Measurements from ENCODE around the gene LAMC3. TPM values are rescaled to one million over a fixed set of nuclear protein-coding genes. Genes with fewer than 3 reads are reported as not detected.
A peak's percentile ranks its signal among the peaks of the same experiment; 100 is the strongest.
"Not testable (repeated sequence)": the region's sequence is repeated elsewhere in the genome, so short reads cannot be mapped to it uniquely, and the experiment has no call there.

The LAMC3 gene
- total and polyA plus RNA-seq, 5 donors from 2014 or later = 0.37 to 1.2 (median 0.66) TPM

DNA sequence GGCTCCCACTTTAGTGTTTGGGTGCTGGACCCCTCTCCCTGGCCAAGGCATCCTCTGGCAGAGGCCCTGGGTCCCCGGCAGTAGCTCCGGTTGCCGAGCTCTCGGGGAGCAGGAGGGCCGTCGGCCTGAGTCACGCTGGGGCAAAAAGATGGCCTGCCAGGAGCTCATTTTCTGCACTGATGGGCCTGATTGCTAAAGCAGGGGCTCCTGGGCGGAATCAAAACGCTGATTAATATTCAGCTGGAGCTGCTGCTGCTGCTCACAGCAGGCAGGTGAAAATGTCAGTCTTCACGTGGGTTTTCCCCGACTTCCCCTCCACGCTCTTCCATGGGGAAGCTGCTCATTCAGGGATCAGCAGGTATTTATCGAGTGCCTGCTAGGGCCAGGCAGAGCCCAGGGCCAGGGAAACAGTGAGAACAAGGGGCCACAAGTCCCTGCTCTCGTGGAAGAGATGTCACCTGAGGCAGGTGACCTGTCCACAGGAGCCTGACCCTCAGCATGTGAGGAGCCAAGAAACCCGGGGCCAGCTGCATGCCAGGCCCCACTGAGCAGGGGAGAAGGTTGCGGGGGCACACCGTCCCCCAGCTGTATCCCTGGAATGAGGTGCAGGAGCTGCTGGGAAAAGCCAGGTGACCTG lies 22.1 kb downstream of the LAMC3 start:
- H3K4me3 Mint-ChIP-seq = no peak overlapping the region
- no peak overlapping the region for H3K27ac Mint-ChIP-seq
- H3K27ac ChIP-seq (ENCODE audit: insufficient read depth, low read length, poor library complexity, severe bottlenecking) = no peak overlapping the region
- no peak for ATAC-seq (ENCODE audit: low read depth in 2 of 2)
- H3K4me3 ChIP-seq (ENCODE audit: low read depth, low read length) = no peak overlapping the region
- DNase-seq = no peak
- H3K4me1 Mint-ChIP-seq = no peaks in the 10 kb centered on the region
- no peaks in the 10 kb centered on the region for H3K9me3 ChIP-seq (ENCODE audit: control insufficient read depth in 2 of 2, low read length in 2 of 2)
- no peaks in the 10 kb centered on the region for H3K27me3 Mint-ChIP-seq
- H3K36me3 Mint-ChIP-seq = no peaks in the 10 kb centered on the region
- no peaks in the 10 kb centered on the region for H3K27me3 ChIP-seq (ENCODE audit: control insufficient read depth, insufficient read depth, low read length)
- H3K9me3 Mint-ChIP-seq = no peaks in the 10 kb centered on the region
- H3K4me1 ChIP-seq (ENCODE audit: control insufficient read depth, insufficient read depth, low read length, poor library complexity, severe bottlenecking) = no peaks in the 10 kb centered on the region
- no peaks in the 10 kb centered on the region for H3K36me3 ChIP-seq (ENCODE audit: control insufficient read depth, insufficient read depth, low read length)

DNA sequence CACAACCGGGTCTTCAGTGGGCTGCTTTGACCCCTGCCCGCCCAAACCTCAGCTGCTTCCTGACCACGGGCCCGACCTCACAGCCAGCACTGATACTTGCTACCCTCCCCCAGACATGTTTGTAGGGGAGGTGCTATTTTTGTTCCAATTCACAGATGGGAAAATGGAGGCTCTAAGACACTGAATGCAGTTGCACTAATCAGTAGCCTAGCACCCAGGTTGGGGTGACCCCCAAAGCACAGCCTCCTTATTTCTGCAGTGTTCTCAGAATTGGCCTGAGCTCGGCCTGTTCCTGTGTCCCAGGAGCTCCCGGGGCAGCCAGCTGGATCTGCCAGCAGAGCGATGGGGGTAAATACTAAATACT lies 22.6 kb downstream of the LAMC3 start:
- Histone ChIP-seq H3K4me1 (ENCODE audit: control insufficient read depth, insufficient read depth, low read length, poor library complexity, severe bottlenecking) (no peaks in the 10 kb centered on the region), H3K27me3 (ENCODE audit: control insufficient read depth, insufficient read depth, low read length) (no peaks in the 10 kb centered on the region), H3K36me3 (ENCODE audit: control insufficient read depth, insufficient read depth, low read length) (no peaks in the 10 kb centered on the region), H3K4me3 (ENCODE audit: low read depth, low read length) (no peak overlapping the region), H3K27ac (ENCODE audit: insufficient read depth, low read length, poor library complexity, severe bottlenecking) (no peak overlapping the region), H3K9me3 (ENCODE audit: control insufficient read depth in 2 of 2, low read length in 2 of 2) (no peaks in the 10 kb centered on the region)
- H3K9me3 Mint-ChIP-seq = no peaks in the 10 kb centered on the region
- no peaks in the 10 kb centered on the region for H3K4me1 Mint-ChIP-seq
- no peak overlapping the region for H3K27ac Mint-ChIP-seq
- H3K27me3 Mint-ChIP-seq = no peaks in the 10 kb centered on the region
- no peaks in the 10 kb centered on the region for H3K36me3 Mint-ChIP-seq
- no peak overlapping the region for H3K4me3 Mint-ChIP-seq
- no peak for DNase-seq
- no peak for ATAC-seq (ENCODE audit: low read depth in 2 of 2)

DNA sequence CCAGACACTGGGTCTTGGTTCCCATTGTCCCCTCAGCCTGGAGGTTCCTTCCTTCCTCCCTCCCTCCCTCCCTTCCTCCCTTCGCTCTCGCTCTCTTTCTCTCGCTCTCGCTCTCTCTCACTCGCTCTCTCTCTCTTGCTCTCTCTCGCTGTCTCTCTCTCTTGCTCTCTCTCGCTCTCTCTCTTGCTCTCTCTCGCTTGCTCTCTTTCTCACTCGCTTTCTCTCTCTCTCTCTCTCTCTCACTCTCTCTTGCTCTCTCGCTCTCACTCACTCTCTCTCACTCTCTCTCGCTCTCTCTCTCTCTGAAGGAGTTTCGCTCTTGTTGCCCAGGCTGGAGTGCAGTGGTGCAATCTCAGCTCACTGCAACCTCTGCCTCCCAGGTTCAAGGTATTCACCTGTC lies 23.4 kb downstream of the LAMC3 start:
- no peaks in the 10 kb centered on the region for H3K4me1 ChIP-seq (ENCODE audit: control insufficient read depth, insufficient read depth, low read length, poor library complexity, severe bottlenecking)
- Mint-ChIP-seq H3K36me3 (no peaks in the 10 kb centered on the region), H3K9me3 (no peaks in the 10 kb centered on the region), H3K4me3 (no peak overlapping the region), H3K27me3 (no peaks in the 10 kb centered on the region), H3K4me1 (no peaks in the 10 kb centered on the region), H3K27ac (peak overlapping the region in 1 of 3 donors; percentile 84)
- no peak for DNase-seq
- no peaks in the 10 kb centered on the region for H3K27me3 ChIP-seq (ENCODE audit: control insufficient read depth, insufficient read depth, low read length)
- H3K9me3 ChIP-seq (ENCODE audit: control insufficient read depth in 2 of 2, low read length in 2 of 2) = no peaks in the 10 kb centered on the region
- no peak overlapping the region for H3K4me3 ChIP-seq (ENCODE audit: low read depth, low read length)
- H3K36me3 ChIP-seq (ENCODE audit: control insufficient read depth, insufficient read depth, low read length) = no peaks in the 10 kb centered on the region
- ATAC-seq (ENCODE audit: low read depth in 2 of 2) = no peak
- H3K27ac ChIP-seq (ENCODE audit: insufficient read depth, low read length, poor library complexity, severe bottlenecking) = no peak overlapping the region

DNA sequence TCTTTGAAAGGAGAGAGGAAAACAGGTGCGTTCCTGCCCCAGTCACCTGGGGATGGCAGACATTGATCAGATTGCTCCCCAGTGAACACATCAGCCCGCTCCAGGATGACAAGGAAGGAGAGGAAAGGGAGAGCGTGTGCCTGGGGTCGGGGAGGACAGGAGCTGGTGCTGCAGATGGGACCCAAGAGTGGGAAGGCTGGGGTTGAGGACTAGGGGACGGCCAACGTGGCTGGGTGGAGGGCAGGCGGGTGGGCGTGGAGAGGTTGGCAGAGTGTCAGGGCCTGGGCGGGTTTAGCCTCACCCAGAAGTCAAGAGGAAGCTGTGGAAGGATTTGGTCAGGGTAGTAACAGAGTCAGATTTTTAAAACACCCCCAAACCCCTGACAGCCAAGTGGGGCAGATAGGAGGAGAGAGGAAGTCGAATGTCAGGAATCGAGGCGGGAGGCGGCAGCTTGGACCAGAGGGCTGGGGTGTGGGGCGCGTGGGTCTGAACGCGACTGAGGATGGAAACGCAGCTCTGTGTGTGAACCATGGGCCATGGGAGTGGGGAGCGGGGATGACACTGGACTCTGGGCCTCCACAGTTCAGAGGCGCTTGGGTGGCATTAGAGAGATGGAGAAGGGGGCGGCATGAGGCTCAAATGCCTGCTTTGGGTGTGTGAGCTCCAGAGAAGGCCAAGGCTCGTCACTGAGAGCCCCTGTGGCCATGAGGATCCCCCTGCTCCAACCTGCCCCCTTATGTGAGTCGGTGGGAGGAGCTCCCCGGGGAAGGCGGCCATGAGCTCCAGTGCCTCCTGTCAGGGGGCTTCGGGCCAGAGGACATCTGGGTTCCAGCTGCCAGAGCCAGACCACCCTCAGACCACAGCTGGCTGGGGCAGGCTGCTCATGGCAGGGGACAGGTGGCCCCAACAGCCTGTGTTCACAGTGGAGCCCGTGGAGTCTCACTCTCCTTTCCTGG lies 24.6 kb downstream of the LAMC3 start:
- ATAC-seq (ENCODE audit: low read depth in 2 of 2) = no peak
- no peaks in the 10 kb centered on the region for H3K27me3 ChIP-seq (ENCODE audit: control insufficient read depth, insufficient read depth, low read length)

DNA sequence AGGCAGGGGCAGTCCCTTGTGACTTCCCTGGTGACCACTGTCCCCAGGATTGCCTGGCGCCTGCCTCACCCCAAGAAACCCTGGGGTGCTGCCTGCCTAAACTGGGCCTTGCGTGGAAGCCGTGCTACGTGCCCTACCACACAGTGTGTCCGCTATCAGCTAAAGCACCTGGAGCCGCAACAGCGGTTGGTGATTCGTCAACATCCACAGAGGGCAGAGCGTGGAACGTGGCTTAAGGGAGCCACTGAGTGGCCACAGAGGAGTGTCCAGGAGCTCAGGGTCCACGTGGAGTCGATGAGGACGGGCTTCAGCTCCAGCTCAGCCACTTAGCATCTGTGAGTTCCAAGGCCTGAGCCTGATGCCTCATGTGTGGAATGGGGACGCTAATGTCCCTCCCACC lies 25.3 kb downstream of the LAMC3 start:
- no peaks in the 10 kb centered on the region for H3K4me1 Mint-ChIP-seq
- H3K27ac ChIP-seq (ENCODE audit: insufficient read depth, low read length, poor library complexity, severe bottlenecking) = no peak overlapping the region
- no peak overlapping the region for H3K4me3 Mint-ChIP-seq
- H3K9me3 Mint-ChIP-seq = no peaks in the 10 kb centered on the region
- no peak overlapping the region for H3K4me3 ChIP-seq (ENCODE audit: low read depth, low read length)
- H3K9me3 ChIP-seq (ENCODE audit: control insufficient read depth in 2 of 2, low read length in 2 of 2) = no peaks in the 10 kb centered on the region
- no peak overlapping the region for H3K27ac Mint-ChIP-seq
- no peaks in the 10 kb centered on the region for H3K27me3 Mint-ChIP-seq
- no peaks in the 10 kb centered on the region for H3K36me3 ChIP-seq (ENCODE audit: control insufficient read depth, insufficient read depth, low read length)
- no peak for ATAC-seq (ENCODE audit: low read depth in 2 of 2)
- H3K36me3 Mint-ChIP-seq = no peaks in the 10 kb centered on the region
- DNase-seq = no peak
- no peaks in the 10 kb centered on the region for H3K4me1 ChIP-seq (ENCODE audit: control insufficient read depth, insufficient read depth, low read length, poor library complexity, severe bottlenecking)
- no peaks in the 10 kb centered on the region for H3K27me3 ChIP-seq (ENCODE audit: control insufficient read depth, insufficient read depth, low read length)

More for the DNA sequence above, 24.6 kb downstream of the LAMC3 start:
- no peak overlapping the region for H3K4me3 ChIP-seq (ENCODE audit: low read depth, low read length)
- Mint-ChIP-seq H3K4me1 (no peaks in the 10 kb centered on the region), H3K9me3 (no peaks in the 10 kb centered on the region), H3K36me3 (no peaks in the 10 kb centered on the region), H3K27ac (no peak overlapping the region), H3K27me3 (no peaks in the 10 kb centered on the region), H3K4me3 (no peak overlapping the region)
- no peaks in the 10 kb centered on the region for H3K9me3 ChIP-seq (ENCODE audit: control insufficient read depth in 2 of 2, low read length in 2 of 2)
- H3K36me3 ChIP-seq (ENCODE audit: control insufficient read depth, insufficient read depth, low read length) = no peaks in the 10 kb centered on the region
- no peak for DNase-seq
- no peak overlapping the region for H3K27ac ChIP-seq (ENCODE audit: insufficient read depth, low read length, poor library complexity, severe bottlenecking)
- no peaks in the 10 kb centered on the region for H3K4me1 ChIP-seq (ENCODE audit: control insufficient read depth, insufficient read depth, low read length, poor library complexity, severe bottlenecking)

DNA sequence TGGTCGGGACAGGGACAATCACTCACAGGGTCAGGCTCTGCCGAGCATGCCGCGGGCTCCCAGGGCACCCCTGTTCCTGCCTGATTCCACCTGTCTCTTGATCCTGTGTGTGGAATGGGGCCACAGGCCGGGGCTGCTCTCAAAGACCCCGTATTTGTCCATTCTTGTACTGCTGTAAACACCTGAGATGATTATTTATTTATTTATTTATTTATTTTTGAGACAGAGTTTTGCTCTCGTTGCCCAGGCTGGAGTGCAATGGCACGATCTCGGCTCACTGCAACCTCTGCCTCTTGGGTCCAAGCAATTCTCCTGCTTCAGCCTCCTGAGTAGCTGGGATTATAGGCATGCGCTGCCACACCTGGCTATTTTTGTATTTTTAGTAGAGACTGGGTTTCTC lies 25.8 kb downstream of the LAMC3 start:
- not testable (repeated sequence) for H3K27me3 Mint-ChIP-seq; H3K4me1 Mint-ChIP-seq; H3K27ac ChIP-seq (ENCODE audit: insufficient read depth, low read length, poor library complexity, severe bottlenecking); H3K36me3 Mint-ChIP-seq; H3K4me3 ChIP-seq (ENCODE audit: low read depth, low read length); H3K27ac Mint-ChIP-seq; H3K9me3 Mint-ChIP-seq; ATAC-seq (ENCODE audit: low read depth in 2 of 2); DNase-seq; H3K27me3 ChIP-seq (ENCODE audit: control insufficient read depth, insufficient read depth, low read length); H3K36me3 ChIP-seq (ENCODE audit: control insufficient read depth, insufficient read depth, low read length); H3K4me1 ChIP-seq (ENCODE audit: control insufficient read depth, insufficient read depth, low read length, poor library complexity, severe bottlenecking); H3K4me3 Mint-ChIP-seq; H3K9me3 ChIP-seq (ENCODE audit: control insufficient read depth in 2 of 2, low read length in 2 of 2)

DNA sequence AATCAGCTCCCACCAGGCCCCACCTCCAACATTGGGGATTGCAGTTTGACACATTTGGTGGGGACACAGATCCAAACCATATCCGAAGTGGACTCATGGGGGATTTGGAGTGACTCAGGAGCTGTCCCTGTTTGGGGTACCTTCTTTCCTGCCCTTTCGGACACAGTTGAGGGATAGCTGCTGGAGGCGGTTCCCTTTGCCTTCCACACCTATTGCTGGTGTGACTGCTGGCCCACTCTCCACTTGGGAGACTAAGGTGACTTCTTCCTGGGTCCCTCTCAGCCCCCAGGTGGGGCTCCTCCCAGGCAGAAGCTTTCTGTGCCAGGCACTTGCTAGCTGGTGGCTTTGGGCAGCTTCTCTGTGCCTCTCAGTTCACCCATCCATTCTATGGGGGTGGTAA lies 26.6 kb downstream of the LAMC3 start:
- H3K36me3 Mint-ChIP-seq = no peaks in the 10 kb centered on the region
- no peak overlapping the region for H3K27ac Mint-ChIP-seq
- no peak overlapping the region for H3K4me3 Mint-ChIP-seq
- H3K4me3 ChIP-seq (ENCODE audit: low read depth, low read length) = no peak overlapping the region
- no peaks in the 10 kb centered on the region for H3K9me3 ChIP-seq (ENCODE audit: control insufficient read depth in 2 of 2, low read length in 2 of 2)
- H3K4me1 Mint-ChIP-seq = no peaks in the 10 kb centered on the region
- no peaks in the 10 kb centered on the region for H3K27me3 ChIP-seq (ENCODE audit: control insufficient read depth, insufficient read depth, low read length)
- no peak for ATAC-seq (ENCODE audit: low read depth in 2 of 2)
- H3K27me3 Mint-ChIP-seq = no peaks in the 10 kb centered on the region
- DNase-seq = no peak
- no peaks in the 10 kb centered on the region for H3K4me1 ChIP-seq (ENCODE audit: control insufficient read depth, insufficient read depth, low read length, poor library complexity, severe bottlenecking)
- no peak overlapping the region for H3K27ac ChIP-seq (ENCODE audit: insufficient read depth, low read length, poor library complexity, severe bottlenecking)
- no peaks in the 10 kb centered on the region for H3K36me3 ChIP-seq (ENCODE audit: control insufficient read depth, insufficient read depth, low read length)
- H3K9me3 Mint-ChIP-seq = no peaks in the 10 kb centered on the region

DNA sequence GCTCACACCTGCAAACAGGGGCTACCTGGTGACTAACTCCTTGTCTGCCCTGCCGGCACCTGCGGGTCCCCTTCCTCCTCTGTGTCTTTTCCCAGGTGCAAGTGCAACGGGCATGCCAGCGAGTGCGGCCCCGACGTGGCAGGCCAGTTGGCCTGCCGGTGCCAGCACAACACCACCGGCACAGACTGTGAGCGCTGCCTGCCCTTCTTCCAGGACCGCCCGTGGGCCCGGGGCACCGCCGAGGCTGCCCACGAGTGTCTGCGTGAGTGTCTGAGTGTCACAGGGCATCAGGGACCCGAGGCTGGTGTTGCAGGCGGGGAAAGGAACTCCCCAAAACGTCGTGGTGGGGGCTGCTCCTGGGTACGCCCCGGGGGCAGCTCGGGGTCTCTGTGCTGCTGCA lies 27.1 kb downstream of the LAMC3 start:
- no peaks in the 10 kb centered on the region for H3K36me3 Mint-ChIP-seq
- H3K9me3 Mint-ChIP-seq = no peaks in the 10 kb centered on the region
- no peak overlapping the region for H3K4me3 Mint-ChIP-seq
- DNase-seq (no peak), ATAC-seq (ENCODE audit: low read depth in 2 of 2) (no peak)
- no peak overlapping the region for H3K27ac Mint-ChIP-seq
- H3K27me3 Mint-ChIP-seq = no peaks in the 10 kb centered on the region
- Histone ChIP-seq H3K27ac (ENCODE audit: insufficient read depth, low read length, poor library complexity, severe bottlenecking) (no peak overlapping the region), H3K27me3 (ENCODE audit: control insufficient read depth, insufficient read depth, low read length) (no peaks in the 10 kb centered on the region), H3K4me1 (ENCODE audit: control insufficient read depth, insufficient read depth, low read length, poor library complexity, severe bottlenecking) (no peaks in the 10 kb centered on the region), H3K9me3 (ENCODE audit: control insufficient read depth in 2 of 2, low read length in 2 of 2) (no peaks in the 10 kb centered on the region), H3K4me3 (ENCODE audit: low read depth, low read length) (no peak overlapping the region), H3K36me3 (ENCODE audit: control insufficient read depth, insufficient read depth, low read length) (no peaks in the 10 kb centered on the region)
- H3K4me1 Mint-ChIP-seq = no peaks in the 10 kb centered on the region

All from CD4-positive, CD25-positive, alpha-beta regulatory T cell (primary cell).